PC-3 (cell line): ENCODE measurements around the gene PPIA. TPM values are rescaled to one million over a fixed set of nuclear protein-coding genes. Genes with fewer than 3 reads are reported as not detected.

Source experiments
- ATAC-seq: fragments of 200-7000 bp; cut with Tn5 transposase; 2 replicates; pipeline ENCODE4 v1.9.1; 2020; ENCODE audit warnings: mild to moderate bottlenecking, moderate library complexity
- BruUV-seq: library from RNA; stranded (reverse); fragments of 400-500 nt; replicated peaks from 2 replicates; lab custom pipeline; 2021; lab: Mats Ljungman, UMichigan
- CTCF ChIA-PET: fragments of 300-600 bp; sonication (Branson Sonifier 250); formaldehyde crosslinking; loops from one replicate; lab custom pipeline; 2022; ENCODE audit warnings: antibody characterized with exemption; lab: Charles Lee
- POLR2A ChIA-PET: fragments of 300-600 bp; sonication (Branson Sonifier 250); formaldehyde crosslinking; loops from one replicate; lab custom pipeline; 2022; ENCODE audit warnings: antibody characterized with exemption; ENCODE audit not compliant: unreplicated experiment; lab: Charles Lee
- DNase-seq: peaks from one replicate; pipeline ENCODE4 v3.0.0-alpha.2; 2015
- H2AFZ ChIP-seq: fragments of 300-600 bp; sonication (generic); 2 replicates; pipeline ENCODE4 v1.6.0; 2016; ENCODE audit warnings: antibody characterized with exemption, low read length
- H3F3A ChIP-seq: fragments of 300-600 bp; sonication (generic); one replicate; pipeline ENCODE4 v1.6.0; 2017; ENCODE audit warnings: antibody characterized with exemption, low read length, control low read depth, mild to moderate bottlenecking; ENCODE audit not compliant: unreplicated experiment
- H3K27ac ChIP-seq: fragments of 300-600 bp; sonication (generic); 2 replicates; pipeline ENCODE4 v1.5.1; 2016; ENCODE audit warnings: mild to moderate bottlenecking, low read length
- H3K27me3 ChIP-seq: fragments of 300-600 bp; sonication (generic); 2 replicates; pipeline ENCODE4 v1.6.1; 2016; ENCODE audit warnings: low read length, mixed read lengths
- H3K36me3 ChIP-seq: fragments of 300-600 bp; sonication (generic); 2 replicates; pipeline ENCODE4 v1.6.1; 2016; ENCODE audit warnings: low read depth, mixed run types, low read length, mixed read lengths
- H3K4me1 ChIP-seq: fragments of 300-600 bp; sonication (generic); 2 replicates; pipeline ENCODE4 v1.5.1; 2016; ENCODE audit warnings: low read length; ENCODE audit not compliant: insufficient read depth
- H3K4me2 ChIP-seq: fragments of 300-600 bp; sonication (generic); 2 replicates; pipeline ENCODE4 v1.6.0; 2016; ENCODE audit warnings: low read length
- H3K4me3 ChIP-seq: fragments of 300-600 bp; sonication (generic); 2 replicates; pipeline ENCODE4 v1.5.1; 2016; ENCODE audit warnings: mild to moderate bottlenecking, low read length, mixed read lengths
- H3K79me2 ChIP-seq: fragments of 300-600 bp; sonication (generic); 2 replicates; pipeline ENCODE4 v1.6.1; 2017; ENCODE audit warnings: low read length, mixed read lengths
- H3K9ac ChIP-seq: fragments of 300-600 bp; sonication (generic); 2 replicates; pipeline ENCODE4 v1.6.0; 2016; ENCODE audit warnings: mild to moderate bottlenecking, low read length
- H3K9me2 ChIP-seq: fragments of 300-600 bp; sonication (generic); replicated peaks from 2 replicates; pipeline ENCODE4 v1.6.1; 2016; ENCODE audit warnings: mixed run types, low read length, mixed read lengths
- H3K9me3 ChIP-seq: fragments of 300-600 bp; sonication (generic); 2 replicates; pipeline ENCODE4 v1.6.1; 2016; ENCODE audit warnings: low read length, mixed read lengths
- H4K20me1 ChIP-seq: fragments of 300-600 bp; sonication (generic); 2 replicates; pipeline ENCODE4 v1.6.1; 2016; ENCODE audit warnings: low read length, mixed read lengths
- CTCF ChIP-seq: fragments of 300-600 bp; sonication (generic); conservative IDR thresholded peaks from 2 replicates; pipeline ENCODE4 v1.5.1; 2017; ENCODE audit warnings: antibody characterized with exemption, low read depth, mild to moderate bottlenecking, low read length
- EZH2 ChIP-seq: fragments of 300-600 bp; sonication (generic); IDR thresholded peaks from one replicate; pipeline ENCODE4 v1.6.1; 2017; ENCODE audit warnings: antibody characterized with exemption, mild to moderate bottlenecking, low read length; ENCODE audit not compliant: unreplicated experiment
- EZH2phosphoT487 ChIP-seq: fragments of 300-600 bp; sonication (generic); IDR thresholded peaks from 2 replicates; pipeline ENCODE4 v1.6.1; 2018; ENCODE audit warnings: mild to moderate bottlenecking, antibody characterized with exemption, low read length, borderline replicate concordance
- intact Hi-C: fragments of 100-400 bp; cut with micrococcal nuclease; formaldehyde crosslinking; loops from 2 replicates; pipeline ENCODE4 v1.9.0; 2023
- total RNA-seq: library from RNA; depleted of rRNA; stranded (reverse); fragments of >200 nt; gene quantifications from 2 replicates; pipeline ENCODE4 v1.2.3, GENCODE V29; 2014

The PPIA gene
- total RNA-seq, 1 experiment from 2014 or later = 4,136 TPM

GRCh38 chr7:44797329-44798258 lies 1.1 kb downstream of the PPIA start:
- Histone ChIP-seq H3K27me3 (no peaks in the 10 kb centered on the region), H3K4me2 (peak overlapping the region; percentile 99), H3K9me2 (no peaks in the 10 kb centered on the region), H3K4me1 (peaks cover 16% of the 10 kb centered on the region), H2AFZ (0 out of 2 replicates have a peak overlapping the region, but pooled peaks have one; percentile 4), H3K27ac (peak overlapping the region; percentile 95), H3K4me3 (peak overlapping the region; percentile 92), H3K9ac (peak overlapping the region; percentile 99), H3F3A (peaks cover 12% of the 10 kb centered on the region), H3K9me3 (no peaks in the 10 kb centered on the region), H3K36me3 (peaks cover 46% of the 10 kb centered on the region), H3K79me2 (peaks cover 64% of the 10 kb centered on the region), H4K20me1 (peaks cover 40% of the 10 kb centered on the region)
- TF ChIP-seq EZH2 (no peak), CTCF (peak; percentile 55)
- ChIA-PET POLR2A (interaction anchor here (0.7 kb wide), 1 partner anchor 307 kb away, joined by 3 read pairs; no protein-coding TSS in a partner anchor), CTCF (interaction anchor here (0.6 kb wide), 1 partner anchor 339 kb away, joined by 3 read pairs; no protein-coding TSS in a partner anchor)
- intact Hi-C loops = loop anchor here (2.0 to 5.0 kb wide), 3 partner anchors 50 to 209 kb away; partner anchors contain the start of gene ZMIZ2
- ATAC-seq = peak; percentile 52
- BruUV-seq = TSS peak; percentile 56
- DNase-seq = peak; percentile 83

- Histone ChIP-seq H3K79me2 (peaks cover 64% of the 10 kb centered on the region), H2AFZ (no peak overlapping the region), H3K9me2 (no peaks in the 10 kb centered on the region), H3F3A (peaks cover 23% of the 10 kb centered on the region), H3K9me3 (no peaks in the 10 kb centered on the region), H3K4me3 (peak overlapping the region; percentile 92), H4K20me1 (peaks cover 46% of the 10 kb centered on the region), H3K27me3 (no peaks in the 10 kb centered on the region), H3K27ac (peak overlapping the region; percentile 95), H3K4me1 (peaks cover 16% of the 10 kb centered on the region), H3K36me3 (peaks cover 55% of the 10 kb centered on the region), H3K9ac (peak overlapping the region; percentile 99), H3K4me2 (peak overlapping the region; percentile 99)
- intact Hi-C loops = loop anchor here (5.0 kb wide), 2 partner anchors 51 to 166 kb away; partner anchors contain the start of gene ZMIZ2
- POLR2A ChIA-PET = interaction anchor here (0.7 kb wide), 1 partner anchor 308 kb away, joined by 3 read pairs; no protein-coding TSS in a partner anchor
- no TSS peak for BruUV-seq
- DNase-seq (no peak), ATAC-seq (no peak)
- CTCF ChIA-PET = no interaction called here
- TF ChIP-seq EZH2 (no peak), CTCF (no peak), EZH2phosphoT487 (no peak)
These were observed 2.3 kb downstream of the PPIA start for GRCh38 chr7:44798649-44799305.
